NCI-H524 (cell line): ENCODE measurements around the gene CDCP2.
"Not testable (repeated sequence)": the region's sequence is repeated elsewhere in the genome, so short reads cannot be mapped to it uniquely, and the experiment has no call there.

Experiments
- DNase-seq, 2 experiments: peaks; one replicate each; lab custom pipeline; 2025; lab: John Stamatoyannopoulos, UW

Gene CDCP2

GRCh38 chr1:54115520-54115919 lies 37.3 kb downstream of the CDCP2 start:
- DNase-seq = no peak

GRCh38 chr1:54114955-54115354 lies 37.8 kb downstream of the CDCP2 start:
- DNase-seq = no peak

- no peak for DNase-seq
These were observed 38.8 kb downstream of the CDCP2 start for GRCh38 chr1:54114001-54114400.

GRCh38 chr1:54112705-54113368 lies 40.0 kb downstream of the CDCP2 start:
- DNase-seq = no peak

GRCh38 chr1:54112027-54112426 lies 40.8 kb downstream of the CDCP2 start:
- no peak for DNase-seq

- DNase-seq = no peak
These were observed 41.2 kb downstream of the CDCP2 start for GRCh38 chr1:54111624-54112023.

- peak; percentile 95 to 97 for DNase-seq
These were observed 41.8 kb downstream of the CDCP2 start for GRCh38 chr1:54110996-54111395.

- DNase-seq = no peak
These were observed 43.4 kb downstream of the CDCP2 start for GRCh38 chr1:54109129-54110090.

GRCh38 chr1:54108156-54108555 lies 44.6 kb downstream of the CDCP2 start:
- peak in 1 of 2 experiments; percentile 14 for DNase-seq

GRCh38 chr1:54107131-54107530 lies 45.7 kb downstream of the CDCP2 start:
- DNase-seq = no peak

- DNase-seq = no peak
These were observed 47.0 kb downstream of the CDCP2 start for GRCh38 chr1:54105736-54106269.

GRCh38 chr1:54105080-54105479 lies 47.7 kb downstream of the CDCP2 start:
- DNase-seq = no peak

- not testable (repeated sequence) for DNase-seq
These were observed 48.2 kb downstream of the CDCP2 start for GRCh38 chr1:54104613-54105012.

GRCh38 chr1:54103414-54103813 lies 49.4 kb downstream of the CDCP2 start:
- no peak for DNase-seq

GRCh38 chr1:54100500-54100899 lies 52.3 kb downstream of the CDCP2 start:
- DNase-seq = no peak

GRCh38 chr1:54099061-54099610 lies 53.7 kb downstream of the CDCP2 start:
- DNase-seq = no peak

- DNase-seq = no peak
These were observed 55.9 kb downstream of the CDCP2 start for GRCh38 chr1:54096877-54097240.

- DNase-seq = no peak
These were observed 56.4 kb downstream of the CDCP2 start for GRCh38 chr1:54096227-54096876.

GRCh38 chr1:54095546-54096226 lies 57.1 kb downstream of the CDCP2 start:
- no peak for DNase-seq

- DNase-seq = not testable (repeated sequence)
These were observed 58.1 kb downstream of the CDCP2 start for GRCh38 chr1:54094730-54095105.

- DNase-seq = no peak
These were observed 58.6 kb downstream of the CDCP2 start for GRCh38 chr1:54094001-54094729.
